ENCODE measurements around the gene KSR1. TPM values are rescaled to one million over a fixed set of nuclear protein-coding genes. Genes with fewer than 3 reads are reported as not detected.
A peak's percentile ranks its signal among the peaks of the same experiment; 100 is the strongest.

Gene KSR1
- total and polyA plus RNA-seq, 9 of the 15 experiments (the other 6 are each of a cell fraction or from before 2014, with no cell fraction given): 1.4 to 51.7 (median 18.4) TPM

- TF ChIP-seq DEAF1 (CRISPR knock-in tag; IDR thresholded peaks at IDR 0.05) (no peak), RBM34 (IDR thresholded peaks at IDR 0.05; ENCODE audit: borderline replicate concordance, insufficient read depth, low read length) (no peak), WHSC1 (IDR thresholded peaks at IDR 0.05; ENCODE audit: low read length) (no peak), PHF21A (IDR thresholded peaks at IDR 0.05; ENCODE audit: borderline replicate concordance, low read depth) (no peak), FOXA3 (CRISPR knock-in tag; conservative IDR thresholded peaks at IDR 0.05 in 1 of 2, IDR thresholded peaks at IDR 0.05 in 1 of 2) (peak in 1 of 2 experiments; percentile 58; a peak in 2 of 4 replicates), SMAD4 (CRISPR knock-in tag; conservative IDR thresholded peaks at IDR 0.05) (no peak), ZNF354B (CRISPR knock-in tag; IDR thresholded peaks at IDR 0.05) (no peak), U2AF2 (optimal IDR thresholded peaks at IDR 0.05; ENCODE audit: low read depth, low read length) (no peak), ZNF165 (CRISPR knock-in tag; IDR thresholded peaks at IDR 0.05; ENCODE audit: borderline replicate concordance) (no peak), TGIF2 (CRISPR knock-in tag; IDR thresholded peaks at IDR 0.05) (no peak), NFE2 (IDR thresholded peaks at IDR 0.05; ENCODE audit: low read depth) (no peak), ZMIZ1 (IDR thresholded peaks at IDR 0.05; ENCODE audit: low read depth in 2 of 2, low read length in 2 of 2) (no peak), ZNF668 (CRISPR knock-in tag; IDR thresholded peaks at IDR 0.05) (0 out of 2 replicates have a peak, but pooled peaks have one; percentile 11), BCOR (IDR thresholded peaks at IDR 0.05) (no peak), HMGXB4 (CRISPR knock-in tag; IDR thresholded peaks at IDR 0.05) (no peak), LARP7 (IDR thresholded peaks at IDR 0.05) (no peak), TCF15 (CRISPR knock-in tag; IDR thresholded peaks at IDR 0.05) (no peak), THRAP3 (IDR thresholded peaks at IDR 0.05; ENCODE audit: borderline replicate concordance) (no peak), MCM7 (IDR thresholded peaks at IDR 0.05) (no peak), SIRT6 (IDR thresholded peaks at IDR 0.05; ENCODE audit: low read depth, low read length) (no peak), PTRF (tag; IDR thresholded peaks at IDR 0.05) (no peak), FOXJ3 (CRISPR knock-in tag; IDR thresholded peaks at IDR 0.05) (no peak)
Measured at GRCh38 chr17:27545562-27546229, 89.4 kb downstream of the KSR1 start (continued).
